GM12878 (cell line): ENCODE data around the gene LMX1A. TPM values are rescaled to one million over a fixed set of nuclear protein-coding genes. Genes with fewer than 3 reads are reported as not detected.

Experiments
- ATAC-seq: fragments of 200-7000 bp; cut with Tn5 transposase; 3 replicates; pipeline ENCODE4 v1.9.1; 2020; ENCODE audit warnings: mild to moderate bottlenecking, moderate library complexity
- BruUV-seq: library from RNA; stranded (reverse); fragments of 400-500 nt; replicated peaks from 2 replicates; lab custom pipeline; 2021; lab: Mats Ljungman, UMichigan
- CTCF ChIA-PET: fragments of 300-600 bp; sonication (Branson Sonifier 250); formaldehyde crosslinking; extraction: SDS; loops from one replicate; lab custom pipeline; 2021; ENCODE audit warnings: inconsistent platforms; lab: Yijun Ruan, JAX
- POLR2A ChIA-PET: fragments of 350-600 bp; formaldehyde crosslinking; extraction: SDS; loops from one replicate; lab custom pipeline; 2021; ENCODE audit warnings: inconsistent platforms; lab: Charles Lee
- RAD21 ChIA-PET: fragments of 300-600 bp; sonication (Branson Sonifier 250); formaldehyde crosslinking; loops from one replicate; lab custom pipeline; 2023; ENCODE audit warnings: antibody characterized with exemption; ENCODE audit not compliant: unreplicated experiment; lab: Charles Lee
- SMC1A ChIA-PET: fragments of 300-600 bp; sonication (Branson Sonifier 250); formaldehyde crosslinking; loops from one replicate; lab custom pipeline; 2023; ENCODE audit not compliant: unreplicated experiment, uncharacterized antibody; lab: Charles Lee
- DNase-seq: peaks from one replicate; pipeline ENCODE4 v3.0.0-alpha.2; 2011; ENCODE audit warnings: low read depth, low spot score
- FAIRE-seq: peaks from 3 replicates; lab custom pipeline; 2011; peaks lifted over from hg19 to GRCh38; lab: Jason Lieb, UNC
- H2AFZ ChIP-seq: 2 replicates; pipeline ENCODE4 v1.6.0; 2011; ENCODE audit warnings: low read depth, low read length, control low read depth; ENCODE audit not compliant: control insufficient read depth
- H3K27ac ChIP-seq: 2 replicates; pipeline ENCODE4 v1.5.1; 2011; ENCODE audit warnings: control low read depth; ENCODE audit not compliant: control insufficient read depth, insufficient read depth
- H3K27me3 ChIP-seq, 2 experiments: replicated peaks in 1 of 2; 2 replicates each; pipeline versions ENCODE4 v1.6.0 to v1.6.1; 2011; ENCODE audit warnings: low read length in 1 of 2; ENCODE audit not compliant: control insufficient read depth in 2 of 2, insufficient read depth in 2 of 2
- H3K36me3 ChIP-seq, 2 experiments: 2 replicates each; pipeline ENCODE4 v1.5.1; 2011; ENCODE audit warnings: low read length in 1 of 2; ENCODE audit not compliant: control insufficient read depth in 2 of 2, insufficient read depth in 2 of 2
- H3K4me1 ChIP-seq: 2 replicates; pipeline ENCODE4 v1.6.1; 2011; ENCODE audit warnings: mild to moderate bottlenecking, low read length, moderate library complexity, mixed read lengths; ENCODE audit not compliant: control insufficient read depth, insufficient read depth
- H3K4me2 ChIP-seq: 2 replicates; pipeline ENCODE4 v1.6.0; 2011; ENCODE audit warnings: control low read depth; ENCODE audit not compliant: control insufficient read depth, insufficient read depth
- H3K4me3 ChIP-seq: fragments of 200-600 bp; sonication (generic); 2 replicates; pipeline ENCODE4 v1.5.1; 2016
- H3K79me2 ChIP-seq: 2 replicates; pipeline ENCODE4 v1.6.0; 2011; ENCODE audit warnings: low read length; ENCODE audit not compliant: control insufficient read depth, insufficient read depth
- H3K9ac ChIP-seq: 2 replicates; pipeline ENCODE4 v1.8.0; 2011; ENCODE audit warnings: low read length, control low read depth, mixed read lengths; ENCODE audit not compliant: control insufficient read depth, insufficient read depth
- H3K9me3 ChIP-seq: replicated peaks from 3 replicates; pipeline ENCODE4 v1.5.1; 2011; ENCODE audit warnings: mild to moderate bottlenecking, low read length; ENCODE audit not compliant: control insufficient read depth, insufficient read depth
- H4K20me1 ChIP-seq: 2 replicates; pipeline ENCODE4 v1.6.0; 2011; ENCODE audit not compliant: control insufficient read depth, insufficient read depth
- BMI1 ChIP-seq: fragments of 450-650 bp; IDR thresholded peaks from 2 replicates; pipeline ENCODE4 v1.6.1; 2016; ENCODE audit warnings: mild to moderate bottlenecking, moderate library complexity, borderline replicate concordance
- CBX5 ChIP-seq: sonication (generic); IDR thresholded peaks from 2 replicates; pipeline ENCODE4 v1.6.1; 2016; ENCODE audit warnings: low read depth, moderate library complexity, mild to moderate bottlenecking, inconsistent platforms
- CHD2 ChIP-seq: IDR thresholded peaks from 2 replicates; pipeline ENCODE4 v1.6.1; 2011; ENCODE audit warnings: low read depth, low read length, improper control_type of control experiment, borderline replicate concordance
- CHD4 ChIP-seq: fragments of 200-600 bp; sonication (generic); IDR thresholded peaks from 2 replicates; pipeline ENCODE4 v1.6.1; 2016; ENCODE audit warnings: mild to moderate bottlenecking
- FOS ChIP-seq: IDR thresholded peaks from 3 replicates; pipeline ENCODE4 v1.6.1; 2011; ENCODE audit warnings: borderline replicate concordance; ENCODE audit not compliant: insufficient read length; ENCODE audit errors: extremely low read depth
- FOXM1 ChIP-seq: IDR thresholded peaks from 2 replicates; pipeline ENCODE4 v1.6.1; 2012; ENCODE audit warnings: low read depth, mild to moderate bottlenecking, inconsistent platforms, low read length, moderate library complexity
- HDGF ChIP-seq: fragments of 450-650 bp; IDR thresholded peaks from 2 replicates; pipeline ENCODE4 v1.6.1; 2016; ENCODE audit warnings: antibody characterized with exemption
- KAT2A ChIP-seq: conservative IDR thresholded peaks from 2 replicates; pipeline ENCODE4 v1.6.1; 2011; ENCODE audit warnings: low read depth, low read length; ENCODE audit not compliant: control insufficient read depth
- KDM1A ChIP-seq: fragments of 200-600 bp; sonication (generic); IDR thresholded peaks from 2 replicates; pipeline ENCODE4 v1.6.1; 2016; ENCODE audit warnings: borderline replicate concordance
- MTA3 ChIP-seq: IDR thresholded peaks from 2 replicates; pipeline ENCODE4 v1.6.1; 2012; ENCODE audit warnings: low read length, inconsistent platforms, borderline replicate concordance
- NRF1 ChIP-seq: conservative IDR thresholded peaks from 2 replicates; pipeline ENCODE4 v1.6.1; 2011; ENCODE audit warnings: mild to moderate bottlenecking, low read depth, low read length, improper control_type of control experiment
- WGBS: methylation state at CpG from one replicate; pipeline ENCODE4 v1.1.6; 2016; ENCODE audit warnings: low lambda C conversion rate; ENCODE audit not compliant: insufficient replicate concordance, insufficient coverage; ENCODE audit errors: missing lambda C conversion rate; 5-methylcytosine and 5-hydroxymethylcytosine counted together
- in situ Hi-C: fragments of 300-500 bp; cut with MboI; formaldehyde crosslinking; loops from 9 replicates; pipeline ENCODE4 v1.14.3; 2018; ENCODE audit warnings: mixed read lengths
- intact Hi-C: fragments of 100-400 bp; cut with micrococcal nuclease; formaldehyde crosslinking; loops from one replicate; pipeline ENCODE4 v1.14.2; 2022; ENCODE audit not compliant: unreplicated experiment
- polyA plus RNA-seq, 11 experiments: library from polyadenylated mRNA; depleted of rRNA in 4 of 11; unstranded in 6 of 11; stranded (reverse) in 5 of 11; fragments of >200 nt; fragmentation: Nextera tagmentation in 4 of 11; fragmentation: Illumina TruSeq in 1 of 11; extraction: Ambion mirVana in 4 of 11; extraction: Trizol in 1 of 11; gene quantifications; 1 replicate in 1 of 11; 2 replicates in 10 of 11; pipeline versions ENCODE4 v1.2.1 to v1.2.3, GENCODE V29; 2011 to 2016; ENCODE audit warnings: inconsistent platforms in 2 of 11, missing spikeins in 2 of 11, low read depth in 1 of 11
- total RNA-seq, 4 experiments: library from RNA; depleted of rRNA in 3 of 4; stranded (reverse); fragments of >200 nt in 3 of 4; fragmentation: Illumina TruSeq in 1 of 4; extraction: Trizol in 1 of 4; gene quantifications; 2 replicates each; pipeline versions ENCODE4 v1.2.1 to v1.2.3, GENCODE V29; 2013 to 2021
- TF ChIP-seq, protein P1 (sequence below): fragments of 450-650 bp; conservative IDR thresholded peaks from 2 replicates; pipeline ENCODE4 v1.6.1; 2017; ENCODE audit warnings: mild to moderate bottlenecking, moderate library complexity
- TF ChIP-seq, protein P2 (sequence below): fragments of 450-650 bp; IDR thresholded peaks from 2 replicates; pipeline ENCODE4 v1.6.1; 2017; ENCODE audit warnings: mild to moderate bottlenecking, moderate library complexity

LMX1A gene
- total and polyA plus RNA-seq, 10 of the 15 experiments (the other 5 are each of a cell fraction or from before 2014, with no cell fraction given): not detected

DNA sequence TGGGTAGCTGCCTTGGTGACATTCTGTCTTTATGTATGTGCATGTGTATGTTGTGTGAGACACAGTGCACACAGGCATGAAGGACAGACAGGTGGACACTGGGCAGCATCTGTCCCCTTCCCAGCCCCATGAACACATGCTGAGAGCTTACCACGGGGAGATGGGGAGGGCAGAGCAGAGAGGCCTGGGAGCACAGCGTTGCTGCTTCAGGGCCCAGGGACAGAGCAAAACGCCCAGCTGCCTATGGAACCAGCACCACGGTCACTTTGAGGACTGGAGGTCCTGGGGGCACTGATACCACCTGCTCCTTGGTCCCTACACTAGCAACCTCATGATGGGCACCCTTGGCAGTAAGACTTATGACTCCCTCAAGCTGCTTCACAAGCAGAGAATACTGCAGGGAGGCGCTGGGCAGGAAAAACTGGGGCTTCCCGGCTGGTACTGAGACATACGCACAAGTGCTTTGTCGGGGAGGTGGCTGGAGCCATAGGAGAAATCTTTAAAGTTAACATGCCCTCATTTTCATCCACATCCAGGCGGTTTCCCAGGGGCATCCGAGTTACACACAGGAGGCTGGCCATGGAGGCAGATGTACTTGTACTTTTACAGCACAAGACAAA is 40.3 kb downstream of the LMX1A start (continued):
- TF ChIP-seq, protein P1, sequence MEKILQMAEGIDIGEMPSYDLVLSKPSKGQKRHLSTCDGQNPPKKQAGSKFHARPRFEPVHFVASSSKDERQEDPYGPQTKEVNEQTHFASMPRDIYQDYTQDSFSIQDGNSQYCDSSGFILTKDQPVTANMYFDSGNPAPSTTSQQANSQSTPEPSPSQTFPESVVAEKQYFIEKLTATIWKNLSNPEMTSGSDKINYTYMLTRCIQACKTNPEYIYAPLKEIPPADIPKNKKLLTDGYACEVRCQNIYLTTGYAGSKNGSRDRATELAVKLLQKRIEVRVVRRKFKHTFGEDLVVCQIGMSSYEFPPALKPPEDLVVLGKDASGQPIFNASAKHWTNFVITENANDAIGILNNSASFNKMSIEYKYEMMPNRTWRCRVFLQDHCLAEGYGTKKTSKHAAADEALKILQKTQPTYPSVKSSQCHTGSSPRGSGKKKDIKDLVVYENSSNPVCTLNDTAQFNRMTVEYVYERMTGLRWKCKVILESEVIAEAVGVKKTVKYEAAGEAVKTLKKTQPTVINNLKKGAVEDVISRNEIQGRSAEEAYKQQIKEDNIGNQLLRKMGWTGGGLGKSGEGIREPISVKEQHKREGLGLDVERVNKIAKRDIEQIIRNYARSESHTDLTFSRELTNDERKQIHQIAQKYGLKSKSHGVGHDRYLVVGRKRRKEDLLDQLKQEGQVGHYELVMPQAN: no peak

DNA sequence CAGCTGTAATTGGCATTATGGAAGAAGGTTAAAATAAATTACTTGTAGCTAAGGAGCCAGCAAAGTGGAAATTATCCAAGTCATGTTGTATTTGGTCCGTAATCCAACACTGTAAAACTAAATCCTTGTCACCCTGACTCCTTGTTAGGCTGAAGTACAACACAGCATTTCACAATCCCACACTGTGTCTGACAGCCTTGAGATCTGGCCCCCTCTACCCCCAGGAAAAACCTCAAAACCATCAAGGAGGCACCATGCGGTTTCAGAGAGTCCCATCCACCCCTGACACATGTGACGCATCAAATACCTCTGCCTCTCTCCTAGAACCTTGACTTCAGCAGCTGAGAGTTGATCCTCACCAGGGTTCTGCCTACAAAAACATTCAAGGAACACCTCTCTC is 41.0 kb downstream of the LMX1A start:
- Histone ChIP-seq H3K4me3 (no peak overlapping the region), H3K4me1 (no peaks in the 10 kb centered on the region), H3K9ac (no peak overlapping the region), H4K20me1 (no peaks in the 10 kb centered on the region), H3K27ac (no peak overlapping the region), H3K79me2 (no peaks in the 10 kb centered on the region), H3K9me3 (no peaks in the 10 kb centered on the region), H3K36me3 (no peaks in the 10 kb centered on the region), H3K27me3 (peaks cover 1 to 2% of the 10 kb centered on the region in 2 experiments), H2AFZ (no peak overlapping the region), H3K4me2 (no peak overlapping the region)
- no TSS peak for BruUV-seq
- WGBS: 30% methylated on average over 3 of the region's 3 CpGs
- in situ Hi-C loops (no loop called here), intact Hi-C loops (no loop called here)
- SMC1A ChIA-PET: no interaction called here
- CTCF ChIA-PET: no interaction called here
- POLR2A ChIA-PET: no interaction called here
- TF ChIP-seq HDGF (no peak), CHD4 (no peak), KAT2A (no peak), CBX5 (no peak), FOS (no peak), BMI1 (no peak), FOXM1 (no peak), KDM1A (no peak), MTA3 (no peak), CHD2 (no peak), NRF1 (no peak)
- TF ChIP-seq, protein P2, sequence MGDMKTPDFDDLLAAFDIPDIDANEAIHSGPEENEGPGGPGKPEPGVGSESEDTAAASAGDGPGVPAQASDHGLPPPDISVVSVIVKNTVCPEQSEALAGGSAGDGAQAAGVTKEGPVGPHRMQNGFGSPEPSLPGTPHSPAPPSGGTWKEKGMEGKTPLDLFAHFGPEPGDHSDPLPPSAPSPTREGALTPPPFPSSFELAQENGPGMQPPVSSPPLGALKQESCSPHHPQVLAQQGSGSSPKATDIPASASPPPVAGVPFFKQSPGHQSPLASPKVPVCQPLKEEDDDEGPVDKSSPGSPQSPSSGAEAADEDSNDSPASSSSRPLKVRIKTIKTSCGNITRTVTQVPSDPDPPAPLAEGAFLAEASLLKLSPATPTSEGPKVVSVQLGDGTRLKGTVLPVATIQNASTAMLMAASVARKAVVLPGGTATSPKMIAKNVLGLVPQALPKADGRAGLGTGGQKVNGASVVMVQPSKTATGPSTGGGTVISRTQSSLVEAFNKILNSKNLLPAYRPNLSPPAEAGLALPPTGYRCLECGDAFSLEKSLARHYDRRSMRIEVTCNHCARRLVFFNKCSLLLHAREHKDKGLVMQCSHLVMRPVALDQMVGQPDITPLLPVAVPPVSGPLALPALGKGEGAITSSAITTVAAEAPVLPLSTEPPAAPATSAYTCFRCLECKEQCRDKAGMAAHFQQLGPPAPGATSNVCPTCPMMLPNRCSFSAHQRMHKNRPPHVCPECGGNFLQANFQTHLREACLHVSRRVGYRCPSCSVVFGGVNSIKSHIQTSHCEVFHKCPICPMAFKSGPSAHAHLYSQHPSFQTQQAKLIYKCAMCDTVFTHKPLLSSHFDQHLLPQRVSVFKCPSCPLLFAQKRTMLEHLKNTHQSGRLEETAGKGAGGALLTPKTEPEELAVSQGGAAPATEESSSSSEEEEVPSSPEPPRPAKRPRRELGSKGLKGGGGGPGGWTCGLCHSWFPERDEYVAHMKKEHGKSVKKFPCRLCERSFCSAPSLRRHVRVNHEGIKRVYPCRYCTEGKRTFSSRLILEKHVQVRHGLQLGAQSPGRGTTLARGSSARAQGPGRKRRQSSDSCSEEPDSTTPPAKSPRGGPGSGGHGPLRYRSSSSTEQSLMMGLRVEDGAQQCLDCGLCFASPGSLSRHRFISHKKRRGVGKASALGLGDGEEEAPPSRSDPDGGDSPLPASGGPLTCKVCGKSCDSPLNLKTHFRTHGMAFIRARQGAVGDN: no peak
- DNase-seq (no peak), ATAC-seq (no peak), FAIRE-seq (no peak)
- RAD21 ChIA-PET: no interaction called here
